SU-DHL-6 (cell line): Measurements from ENCODE around the gene CPHXL.
A peak's percentile ranks its signal among the peaks of the same experiment; 100 is the strongest.

Experiments
- H2AFZ ChIP-seq: fragments of 200-600 bp; sonication (generic); 2 replicates; pipeline ENCODE4 v1.6.1; 2014; ENCODE audit warnings: low read depth, mild to moderate bottlenecking, moderate library complexity, mixed read lengths, antibody characterized with exemption, low read length; ENCODE audit not compliant: severe bottlenecking
- H3F3A ChIP-seq: fragments of 200-600 bp; shearing (Covaris generic); 2 replicates; pipeline ENCODE4 v1.6.0; 2016; ENCODE audit warnings: antibody characterized with exemption, mild to moderate bottlenecking; ENCODE audit not compliant: insufficient read depth
- H3K27ac ChIP-seq: fragments of 200-600 bp; sonication (generic); 2 replicates; pipeline ENCODE4 v1.5.1; 2016; ENCODE audit warnings: low read depth, mild to moderate bottlenecking, low read length, moderate library complexity, mixed read lengths
- H3K27me3 ChIP-seq: fragments of 200-600 bp; sonication (generic), shearing (Covaris generic); 2 replicates; pipeline ENCODE4 v1.6.0; 2014; ENCODE audit warnings: mild to moderate bottlenecking, low read length
- H3K36me3 ChIP-seq: fragments of 200-600 bp; sonication (generic); 2 replicates; pipeline ENCODE4 v1.6.1; 2014; ENCODE audit warnings: mild to moderate bottlenecking, low read length, mixed read lengths
- H3K4me2 ChIP-seq: fragments of 300-600, 200-600 bp; shearing (Covaris generic), sonication (generic); 2 replicates; pipeline ENCODE4 v1.6.0; 2014; ENCODE audit warnings: low read length, low read depth, mild to moderate bottlenecking; ENCODE audit not compliant: poor library complexity, severe bottlenecking
- H3K4me3 ChIP-seq: fragments of 200-600 bp; sonication (generic); 2 replicates; pipeline ENCODE4 v1.5.1; 2014; ENCODE audit warnings: antibody characterized with exemption, low read length, mild to moderate bottlenecking, mixed read lengths; ENCODE audit not compliant: insufficient read depth, poor library complexity, severe bottlenecking
- H3K79me2 ChIP-seq: fragments of 200-600 bp; sonication (generic); 2 replicates; pipeline ENCODE4 v1.6.1; 2014; ENCODE audit warnings: mild to moderate bottlenecking, low read length, moderate library complexity; ENCODE audit not compliant: insufficient read depth
- H3K9ac ChIP-seq: fragments of 200-600 bp; sonication (generic); 2 replicates; pipeline ENCODE4 v1.7.0; 2014; ENCODE audit warnings: mild to moderate bottlenecking, low read length
- H3K9me2 ChIP-seq: fragments of 200-600 bp; sonication (generic); replicated peaks from 2 replicates; pipeline ENCODE4 v1.6.1; 2014; ENCODE audit warnings: low read length; ENCODE audit not compliant: insufficient read depth
- H3K9me3 ChIP-seq: fragments of 200-600 bp; sonication (generic); 2 replicates; pipeline ENCODE4 v1.6.1; 2014; ENCODE audit warnings: low read length, mixed read lengths; ENCODE audit not compliant: insufficient read depth
- H4K20me1 ChIP-seq: fragments of 200-600 bp; sonication (generic); 2 replicates; pipeline ENCODE4 v1.6.1; 2014; ENCODE audit warnings: low read depth, mild to moderate bottlenecking, antibody characterized with exemption, low read length, moderate library complexity, mixed read lengths
- EZH2phosphoT487 ChIP-seq: fragments of 200-600 bp; sonication (generic), shearing (Covaris generic); conservative IDR thresholded peaks from 2 replicates; pipeline ENCODE4 v1.6.1; 2018; ENCODE audit warnings: mild to moderate bottlenecking, antibody characterized with exemption, low read length, moderate library complexity, mixed read lengths
- TF ChIP-seq, protein P1 (sequence below): fragments of 200-600 bp; sonication (generic); IDR thresholded peaks from one replicate; pipeline ENCODE4 v1.5.1; 2017; ENCODE audit warnings: antibody characterized with exemption, mild to moderate bottlenecking, low read length, moderate library complexity; ENCODE audit not compliant: insufficient read depth, poor library complexity, severe bottlenecking

Gene CPHXL

DNA sequence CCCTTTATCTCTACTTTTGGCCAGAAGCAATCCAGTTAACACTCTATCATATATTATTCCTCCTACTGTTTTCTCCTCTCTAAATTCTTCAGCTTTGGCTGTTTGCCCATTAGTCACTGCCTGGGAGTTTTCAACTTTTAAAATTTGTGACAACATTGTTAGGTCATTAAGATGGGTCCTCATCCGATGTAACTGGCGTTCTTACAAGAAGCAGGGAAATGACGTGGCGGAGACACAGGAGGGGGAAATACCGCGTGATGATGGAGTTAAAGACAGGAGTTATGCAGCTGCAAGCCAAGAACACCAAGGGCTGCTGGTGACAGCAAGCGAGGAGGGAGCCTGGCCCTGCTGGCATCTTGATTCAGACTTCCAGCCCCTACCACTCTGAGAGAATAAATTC, 34.8 kb upstream of the CPHXL start:
- Histone ChIP-seq H3K27ac (peak overlapping the region; percentile 91), H3K9ac (peak overlapping the region; percentile 51), H3K4me2 (peak overlapping the region; percentile 98), H3F3A (peaks cover 35% of the 10 kb centered on the region), H3K27me3 (no peaks in the 10 kb centered on the region), H3K9me2 (no peaks in the 10 kb centered on the region), H3K79me2 (no peaks in the 10 kb centered on the region), H3K4me3 (peak overlapping the region; percentile 40), H4K20me1 (no peaks in the 10 kb centered on the region), H3K9me3 (no peaks in the 10 kb centered on the region), H3K36me3 (no peaks in the 10 kb centered on the region), H2AFZ (peak overlapping the region; percentile 59)
- TF ChIP-seq, protein P1, sequence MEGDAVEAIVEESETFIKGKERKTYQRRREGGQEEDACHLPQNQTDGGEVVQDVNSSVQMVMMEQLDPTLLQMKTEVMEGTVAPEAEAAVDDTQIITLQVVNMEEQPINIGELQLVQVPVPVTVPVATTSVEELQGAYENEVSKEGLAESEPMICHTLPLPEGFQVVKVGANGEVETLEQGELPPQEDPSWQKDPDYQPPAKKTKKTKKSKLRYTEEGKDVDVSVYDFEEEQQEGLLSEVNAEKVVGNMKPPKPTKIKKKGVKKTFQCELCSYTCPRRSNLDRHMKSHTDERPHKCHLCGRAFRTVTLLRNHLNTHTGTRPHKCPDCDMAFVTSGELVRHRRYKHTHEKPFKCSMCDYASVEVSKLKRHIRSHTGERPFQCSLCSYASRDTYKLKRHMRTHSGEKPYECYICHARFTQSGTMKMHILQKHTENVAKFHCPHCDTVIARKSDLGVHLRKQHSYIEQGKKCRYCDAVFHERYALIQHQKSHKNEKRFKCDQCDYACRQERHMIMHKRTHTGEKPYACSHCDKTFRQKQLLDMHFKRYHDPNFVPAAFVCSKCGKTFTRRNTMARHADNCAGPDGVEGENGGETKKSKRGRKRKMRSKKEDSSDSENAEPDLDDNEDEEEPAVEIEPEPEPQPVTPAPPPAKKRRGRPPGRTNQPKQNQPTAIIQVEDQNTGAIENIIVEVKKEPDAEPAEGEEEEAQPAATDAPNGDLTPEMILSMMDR: no peak

DNA sequence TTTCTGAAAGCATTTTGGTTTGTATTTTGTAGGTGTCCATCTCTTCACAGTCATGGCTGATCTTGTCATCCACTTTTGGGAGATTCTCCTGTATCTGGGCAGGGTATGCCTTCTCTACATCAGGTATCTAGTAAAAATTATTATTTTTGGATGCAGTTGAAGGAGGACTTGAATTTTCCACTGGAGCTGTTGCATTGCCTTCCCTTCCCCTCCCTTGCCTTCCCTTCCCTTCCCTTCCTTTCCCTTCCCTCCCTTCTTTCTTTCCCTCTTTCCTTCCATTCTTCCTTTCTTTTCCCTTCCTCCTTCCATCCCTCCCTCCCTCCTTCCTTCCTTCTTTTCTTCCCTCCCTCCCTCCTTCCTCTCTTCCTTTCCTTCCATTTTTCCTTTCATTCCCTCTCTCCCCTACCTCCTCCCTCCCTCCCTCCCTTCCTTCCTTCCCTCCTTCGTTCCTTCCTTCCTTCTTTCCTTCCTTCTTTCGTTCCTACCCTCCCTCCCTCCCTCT, 33.8 kb upstream of the CPHXL start:
- Histone ChIP-seq H2AFZ (no peak overlapping the region), H3K36me3 (no peaks in the 10 kb centered on the region), H3K9me3 (no peaks in the 10 kb centered on the region), H3F3A (peaks cover 35% of the 10 kb centered on the region), H3K9me2 (no peaks in the 10 kb centered on the region), H4K20me1 (no peaks in the 10 kb centered on the region), H3K4me3 (no peak overlapping the region), H3K27ac (0 out of 2 replicates have a peak overlapping the region, but pooled peaks have one; percentile 24), H3K9ac (no peak overlapping the region), H3K27me3 (no peaks in the 10 kb centered on the region), H3K4me2 (no peak overlapping the region), H3K79me2 (no peaks in the 10 kb centered on the region)
- no peak for TF ChIP-seq EZH2phosphoT487
- TF ChIP-seq, protein P1: no peak

DNA sequence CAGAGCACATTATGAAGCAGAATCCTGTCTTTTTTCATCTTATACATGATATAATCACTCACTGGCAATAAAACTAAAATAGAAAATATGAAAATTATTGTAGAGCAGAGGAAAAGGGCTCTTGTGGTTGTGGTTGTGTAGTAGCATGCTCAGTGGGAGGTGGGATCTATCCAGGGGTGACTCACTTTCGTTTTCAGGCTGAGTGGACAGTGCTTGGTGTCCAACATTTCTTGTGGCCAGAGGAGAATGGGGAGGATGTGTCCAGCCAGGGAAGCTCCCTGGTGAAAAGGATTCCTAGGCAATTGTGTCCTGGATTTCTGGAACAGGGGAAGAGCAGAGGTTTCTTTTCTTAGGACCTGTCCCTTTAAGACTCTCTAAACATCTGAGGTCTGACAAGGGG, 31.9 kb upstream of the CPHXL start:
- Histone ChIP-seq H2AFZ (peak overlapping the region; percentile 33), H3K79me2 (no peaks in the 10 kb centered on the region), H3K9ac (no peak overlapping the region; the same call in 1 of the 2 replicates), H4K20me1 (no peaks in the 10 kb centered on the region), H3K36me3 (no peaks in the 10 kb centered on the region), H3K4me3 (no peak overlapping the region), H3F3A (peaks cover 26% of the 10 kb centered on the region), H3K9me2 (no peaks in the 10 kb centered on the region), H3K27me3 (no peaks in the 10 kb centered on the region), H3K27ac (peak overlapping the region; percentile 31; the same call in 1 of the 2 replicates), H3K4me2 (peak overlapping the region; percentile 45), H3K9me3 (no peaks in the 10 kb centered on the region)
- TF ChIP-seq, protein P1: no peak
- no peak for TF ChIP-seq EZH2phosphoT487

DNA sequence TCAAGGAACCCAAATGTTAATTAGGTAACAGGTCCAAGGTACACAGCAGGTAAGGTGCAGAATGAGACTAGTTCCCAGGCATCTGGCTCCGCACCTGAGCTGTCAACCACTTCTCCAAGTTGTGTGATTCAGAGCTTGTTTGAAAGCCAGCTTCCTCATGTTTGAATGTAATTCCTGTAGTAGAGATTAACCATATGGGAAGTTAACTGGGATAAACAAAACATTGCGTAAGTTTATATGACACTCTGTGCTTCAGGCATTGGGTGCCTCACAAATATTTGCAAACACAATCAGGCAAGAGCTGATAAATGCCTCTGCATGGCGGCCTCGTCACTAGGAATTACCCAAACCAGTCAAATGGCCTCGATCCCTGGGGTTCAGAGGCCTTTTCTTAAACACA, 27.9 kb upstream of the CPHXL start:
- Histone ChIP-seq H3K9me3 (no peaks in the 10 kb centered on the region), H3K79me2 (no peaks in the 10 kb centered on the region), H2AFZ (no peak overlapping the region), H3K4me3 (no peak overlapping the region), H3F3A (0 out of 2 replicates have a peak, but pooled peaks cover 2% of the 10 kb centered on the region), H3K4me2 (no peak overlapping the region), H3K36me3 (no peaks in the 10 kb centered on the region), H3K9me2 (no peaks in the 10 kb centered on the region), H3K9ac (no peak overlapping the region), H4K20me1 (no peaks in the 10 kb centered on the region), H3K27ac (no peak overlapping the region), H3K27me3 (no peaks in the 10 kb centered on the region)
- TF ChIP-seq, protein P1: no peak
- no peak for TF ChIP-seq EZH2phosphoT487
